Stimulated activated memory B cell treated with anti-CD40 and anti-IgM and Interleukin-4, amounts not matched to agents 10 μg/mL and 1 μg/mL and 100 μg/mL, for 72 hours (primary cell): ENCODE measurements around the gene OR2L2.
"Not testable (repeated sequence)": the region's sequence is repeated elsewhere in the genome, so short reads cannot be mapped to it uniquely, and the experiment has no call there.

ENCODE experiments used
- ATAC-seq: fragments of 150-1000 bp; cut with Tn5 transposase; 2 replicates; pipeline ENCODE4 v1.10.0; 2021
- H3K27ac Mint-ChIP-seq: one replicate; pipeline ENCODE4 v1.8.0; 2022; ENCODE audit warnings: mild to moderate bottlenecking, mixed read lengths
- H3K27me3 Mint-ChIP-seq: one replicate; pipeline ENCODE4 v1.8.0; 2022; ENCODE audit warnings: mixed read lengths
- H3K36me3 Mint-ChIP-seq: one replicate; pipeline ENCODE4 v1.8.0; 2022; ENCODE audit warnings: mixed read lengths
- H3K4me1 Mint-ChIP-seq: one replicate; pipeline ENCODE4 v1.8.0; 2022; ENCODE audit warnings: mixed read lengths
- H3K4me3 Mint-ChIP-seq: one replicate; pipeline ENCODE4 v1.8.0; 2022; ENCODE audit warnings: mild to moderate bottlenecking, moderate library complexity, mixed read lengths
- H3K9me3 Mint-ChIP-seq: one replicate; pipeline ENCODE4 v1.8.0; 2022; ENCODE audit warnings: mixed read lengths

The OR2L2 gene, protein sequence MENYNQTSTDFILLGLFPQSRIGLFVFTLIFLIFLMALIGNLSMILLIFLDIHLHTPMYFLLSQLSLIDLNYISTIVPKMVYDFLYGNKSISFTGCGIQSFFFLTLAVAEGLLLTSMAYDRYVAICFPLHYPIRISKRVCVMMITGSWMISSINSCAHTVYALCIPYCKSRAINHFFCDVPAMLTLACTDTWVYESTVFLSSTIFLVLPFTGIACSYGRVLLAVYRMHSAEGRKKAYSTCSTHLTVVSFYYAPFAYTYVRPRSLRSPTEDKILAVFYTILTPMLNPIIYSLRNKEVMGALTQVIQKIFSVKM

DNA sequence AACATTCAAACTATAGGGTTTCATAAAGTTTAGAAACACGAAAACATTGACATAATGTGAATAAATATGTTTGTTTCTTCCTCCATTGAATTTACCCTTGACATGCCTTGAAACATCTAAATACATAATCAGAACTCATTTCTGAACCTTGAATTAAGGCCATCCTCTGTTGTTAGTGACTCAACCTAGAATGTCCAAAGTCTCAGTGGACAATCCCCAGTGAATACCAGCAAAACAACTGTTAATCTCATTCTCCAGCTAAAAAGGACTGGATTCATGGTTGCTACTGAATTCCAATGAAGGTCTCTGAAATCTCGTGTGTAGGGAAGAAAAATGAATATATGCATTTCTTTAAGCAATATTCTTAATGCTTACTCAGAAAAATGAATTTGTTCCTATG is at the start of gene OR2L2:
Gene OR2L2, plus strand, starts transcription at position 301 of the 400 bp plus-strand sequence. CDS start 8,198 bp downstream, outside the sequence.
- H3K9me3 Mint-ChIP-seq: peaks cover 10% of the 10 kb centered on the region

DNA sequence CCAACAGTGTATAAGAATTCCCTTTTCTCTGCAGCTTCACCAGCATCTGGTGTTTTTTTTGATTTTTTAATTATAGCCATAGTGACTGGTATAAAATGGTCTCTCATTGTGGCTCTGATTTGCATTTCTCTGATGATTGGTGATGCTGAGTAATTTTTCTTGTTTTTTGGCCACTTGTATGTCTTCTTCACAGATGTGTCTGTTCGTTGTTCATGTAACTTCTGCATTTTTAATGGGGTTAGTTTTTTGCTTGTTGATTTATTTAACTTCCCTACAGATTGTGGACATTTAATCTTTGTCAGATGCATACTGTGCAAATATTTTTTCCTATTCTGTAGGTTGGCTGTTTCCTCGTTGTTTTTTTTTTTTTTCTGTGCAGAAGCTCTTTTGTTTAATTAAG is 36.9 kb upstream of the OR2L2 start:
- no peak for ATAC-seq
- no peaks in the 10 kb centered on the region for H3K27me3 Mint-ChIP-seq
- H3K9me3 Mint-ChIP-seq: peaks cover 3% of the 10 kb centered on the region
- no peaks in the 10 kb centered on the region for H3K4me1 Mint-ChIP-seq
- no peak overlapping the region for H3K4me3 Mint-ChIP-seq
- H3K27ac Mint-ChIP-seq: no peak overlapping the region
- H3K36me3 Mint-ChIP-seq: no peaks in the 10 kb centered on the region

More for the DNA sequence above, at the start of gene OR2L2:
- no peak for ATAC-seq
- Mint-ChIP-seq H3K36me3 (no peaks in the 10 kb centered on the region), H3K4me1 (no peaks in the 10 kb centered on the region), H3K27me3 (no peaks in the 10 kb centered on the region), H3K27ac (no peak within 1 kb of the TSS), H3K4me3 (no peak within 1 kb of the TSS)

DNA sequence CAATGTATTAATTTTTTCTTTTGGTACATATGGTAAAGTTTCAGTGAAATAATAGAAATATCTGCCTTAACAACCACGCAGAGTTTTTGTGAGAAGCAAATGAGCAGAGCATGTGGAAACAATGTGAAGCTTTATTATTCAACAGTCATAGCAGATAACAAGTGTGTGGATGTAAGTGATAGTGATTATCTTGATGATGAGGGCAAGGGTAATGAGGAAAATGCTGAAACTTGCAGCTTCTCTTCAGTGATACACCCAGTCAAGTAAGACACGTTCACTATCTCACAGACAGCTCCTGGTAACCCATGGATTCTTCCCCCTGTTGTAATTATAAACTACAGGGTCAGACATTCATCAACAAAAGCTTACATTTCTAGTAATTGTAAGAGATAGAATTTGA is 31.1 kb upstream of the OR2L2 start:
- no peak for ATAC-seq
- H3K27ac Mint-ChIP-seq: no peak overlapping the region
- peaks cover 3% of the 10 kb centered on the region for H3K9me3 Mint-ChIP-seq
- H3K27me3 Mint-ChIP-seq: no peaks in the 10 kb centered on the region
- no peaks in the 10 kb centered on the region for H3K4me1 Mint-ChIP-seq
- no peaks in the 10 kb centered on the region for H3K36me3 Mint-ChIP-seq
- no peak overlapping the region for H3K4me3 Mint-ChIP-seq

DNA sequence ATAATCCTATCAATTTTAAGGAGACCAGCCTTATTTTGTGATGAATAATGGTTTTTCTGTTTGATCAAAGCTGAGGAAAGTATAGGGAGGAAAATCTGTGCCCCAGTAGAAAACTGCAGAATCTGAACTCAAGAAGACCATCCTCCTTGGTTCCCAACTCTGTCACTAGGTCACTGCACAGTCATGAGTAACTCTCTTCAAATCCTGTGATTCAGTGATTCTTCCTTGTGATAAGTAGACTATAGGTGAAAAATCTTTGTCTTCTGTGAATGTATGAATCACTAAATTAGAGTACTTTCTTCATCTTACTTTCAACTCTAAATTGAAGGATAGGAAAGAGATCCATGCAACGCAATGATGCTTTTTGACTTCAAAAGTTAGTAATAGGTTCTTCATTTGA is 29.7 kb upstream of the OR2L2 start:
- Mint-ChIP-seq H3K36me3 (no peaks in the 10 kb centered on the region), H3K9me3 (peaks cover 3% of the 10 kb centered on the region), H3K27me3 (no peaks in the 10 kb centered on the region), H3K4me3 (no peak overlapping the region), H3K27ac (no peak overlapping the region), H3K4me1 (no peaks in the 10 kb centered on the region)
- ATAC-seq: no peak

DNA sequence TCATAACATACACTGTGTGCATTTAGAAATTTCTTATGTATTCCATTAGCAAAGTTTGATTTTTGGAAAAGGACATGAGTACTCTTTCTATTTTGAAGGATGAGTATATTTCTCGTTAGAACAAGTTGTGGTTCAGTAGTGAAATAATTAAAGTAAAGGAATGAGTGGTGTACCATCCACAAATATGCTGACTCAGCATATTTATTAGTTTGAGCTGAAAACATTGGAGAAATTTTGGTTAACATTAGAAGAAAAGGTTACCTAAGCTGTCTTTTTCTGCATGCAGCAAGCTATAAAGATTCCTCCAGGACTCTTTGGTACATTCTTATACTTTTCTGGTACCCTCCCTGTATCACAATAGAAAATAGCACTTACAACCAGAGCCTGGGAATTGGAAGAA is 22.1 kb upstream of the OR2L2 start:
- ATAC-seq: no peak
- peaks cover 24% of the 10 kb centered on the region for H3K9me3 Mint-ChIP-seq

DNA sequence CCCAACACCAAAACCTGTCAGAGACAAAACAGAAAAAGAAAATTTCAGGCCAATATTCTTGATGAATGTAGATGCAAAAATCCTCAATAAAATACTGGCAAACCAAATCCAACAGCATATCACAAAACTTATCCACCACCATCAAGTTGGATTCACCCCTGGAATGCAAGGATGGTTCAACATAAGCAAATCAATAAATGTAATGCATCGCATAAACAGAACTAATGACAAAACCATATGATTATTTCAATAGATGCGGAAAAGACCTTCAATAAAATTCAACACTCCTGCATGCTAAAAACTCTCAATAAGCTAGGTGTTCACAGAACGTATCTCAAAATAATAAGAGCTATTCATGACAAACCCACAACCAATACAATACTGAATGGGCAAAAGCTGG is 20.2 kb upstream of the OR2L2 start:
- H3K36me3 Mint-ChIP-seq: no peaks in the 10 kb centered on the region
- H3K4me3 Mint-ChIP-seq: no peak overlapping the region
- H3K9me3 Mint-ChIP-seq: peaks cover 21% of the 10 kb centered on the region
- H3K4me1 Mint-ChIP-seq: no peaks in the 10 kb centered on the region
- no peak overlapping the region for H3K27ac Mint-ChIP-seq
- no peak for ATAC-seq
- H3K27me3 Mint-ChIP-seq: no peaks in the 10 kb centered on the region

More for the DNA sequence above, 22.1 kb upstream of the OR2L2 start:
- no peaks in the 10 kb centered on the region for H3K27me3 Mint-ChIP-seq
- H3K36me3 Mint-ChIP-seq: no peaks in the 10 kb centered on the region
- H3K4me3 Mint-ChIP-seq: no peak overlapping the region
- no peak overlapping the region for H3K27ac Mint-ChIP-seq
- no peaks in the 10 kb centered on the region for H3K4me1 Mint-ChIP-seq

DNA sequence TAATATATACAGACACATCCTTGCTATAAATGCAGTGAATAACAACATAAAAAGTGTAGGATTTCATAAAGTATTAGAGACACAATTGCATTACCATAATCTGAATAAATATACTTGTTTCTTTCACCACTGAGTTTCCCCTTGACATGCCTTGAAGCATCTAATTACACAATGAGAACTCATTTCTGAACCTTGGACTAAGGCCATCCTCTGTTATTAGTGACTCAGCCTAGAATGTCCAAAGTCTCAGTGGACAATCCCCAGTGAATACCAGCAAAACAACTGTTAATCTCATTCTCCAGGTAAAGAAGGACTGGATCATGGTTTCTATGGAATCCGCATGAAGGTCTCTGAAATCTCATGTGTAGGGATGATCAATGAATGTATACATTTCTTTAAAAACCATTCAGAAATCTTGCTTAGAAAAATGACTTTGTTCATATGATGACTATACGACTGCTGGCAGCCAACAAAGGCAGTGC is 16.6 kb upstream of the OR2L2 start, which contains the start of gene OR2L5:
Gene OR2L5, plus strand, starts transcription at position 432 of the 482 bp plus-strand sequence. CDS start 8,288 bp downstream, outside the sequence.
- no peaks in the 10 kb centered on the region for H3K4me1 Mint-ChIP-seq

DNA sequence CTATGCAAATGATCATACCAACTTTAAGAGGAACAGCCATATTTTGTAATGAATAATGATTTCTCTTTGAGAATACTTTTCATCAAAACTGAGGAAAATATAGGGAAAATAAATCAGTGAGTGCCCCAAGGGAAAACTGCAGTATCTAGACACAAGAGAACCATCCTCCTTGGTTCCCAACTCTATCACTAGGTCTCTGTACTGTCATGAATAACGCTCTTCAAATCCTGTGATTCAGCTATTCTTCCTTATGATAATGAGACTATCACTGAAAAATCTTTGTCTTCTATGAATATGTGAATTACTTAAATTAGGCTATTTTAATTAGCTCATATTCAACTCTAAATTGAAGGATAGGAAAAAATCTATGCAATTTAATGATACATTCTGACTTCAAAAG is 14.1 kb upstream of the OR2L2 start:
- Mint-ChIP-seq H3K4me3 (no peak overlapping the region), H3K27me3 (no peaks in the 10 kb centered on the region), H3K27ac (no peak overlapping the region), H3K9me3 (peaks cover 4% of the 10 kb centered on the region), H3K36me3 (no peaks in the 10 kb centered on the region), H3K4me1 (no peaks in the 10 kb centered on the region)
- ATAC-seq: no peak

More for the DNA sequence above, 16.6 kb upstream of the OR2L2 start, which contains the start of gene OR2L5:
- H3K27me3 Mint-ChIP-seq: no peaks in the 10 kb centered on the region
- H3K36me3 Mint-ChIP-seq: no peaks in the 10 kb centered on the region
- H3K9me3 Mint-ChIP-seq: peaks cover 21% of the 10 kb centered on the region
- no peak within 1 kb of the TSS for H3K27ac Mint-ChIP-seq
- H3K4me3 Mint-ChIP-seq: no peak within 1 kb of the TSS
- no peak for ATAC-seq

DNA sequence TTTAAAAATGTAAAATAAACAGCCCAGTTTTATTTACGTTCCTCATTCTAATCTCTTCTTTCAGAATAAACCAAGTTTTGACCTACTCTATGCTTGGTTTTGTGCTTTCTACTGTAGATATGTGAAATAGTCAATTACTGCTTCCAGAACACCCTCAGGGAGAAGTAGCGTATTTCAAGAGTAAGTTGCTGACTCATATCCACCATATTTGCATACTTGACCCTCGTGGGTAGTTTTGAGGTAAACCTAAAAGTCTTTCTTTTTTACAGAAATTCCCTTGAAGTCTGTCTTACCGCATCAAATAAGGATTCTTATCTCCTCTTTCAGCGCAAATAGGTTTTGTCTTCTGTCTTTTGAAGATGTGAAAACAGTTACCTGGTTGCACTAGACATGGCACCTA is 15.3 kb downstream of the OR2L2 start:
- no peaks in the 10 kb centered on the region for H3K27me3 Mint-ChIP-seq

DNA sequence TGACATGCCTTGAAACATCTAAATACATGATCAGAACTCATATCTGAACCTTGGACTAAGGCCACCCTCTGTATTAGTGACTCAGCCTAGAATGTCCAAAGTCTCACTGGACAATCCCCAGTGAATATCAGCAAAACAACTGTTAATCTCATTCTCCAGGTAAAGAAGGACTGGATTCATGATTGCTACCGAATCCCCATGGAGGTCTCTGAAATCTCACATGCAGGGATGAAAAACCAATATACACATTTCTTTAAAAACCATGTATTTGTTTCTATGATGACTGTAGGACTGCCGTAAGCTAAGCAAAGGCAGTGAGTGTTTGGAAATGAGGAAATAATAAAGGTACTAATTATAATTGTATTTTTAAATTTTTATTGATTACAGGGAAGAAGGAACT is 16.7 kb downstream of the OR2L2 start, which contains the start of gene OR2L3:
Gene OR2L3, plus strand, starts transcription at position 301 of the 400 bp plus-strand sequence. CDS start 13,846 bp downstream, outside the sequence.
- no peak within 1 kb of the TSS for H3K27ac Mint-ChIP-seq
- no peaks in the 10 kb centered on the region for H3K36me3 Mint-ChIP-seq
- peaks cover 9% of the 10 kb centered on the region for H3K9me3 Mint-ChIP-seq
- no peak for ATAC-seq
- no peaks in the 10 kb centered on the region for H3K27me3 Mint-ChIP-seq
- H3K4me1 Mint-ChIP-seq: no peaks in the 10 kb centered on the region
- no peak within 1 kb of the TSS for H3K4me3 Mint-ChIP-seq

More for the DNA sequence above, 15.3 kb downstream of the OR2L2 start:
- Mint-ChIP-seq H3K4me3 (no peak overlapping the region), H3K27ac (no peak overlapping the region), H3K9me3 (peaks cover 14% of the 10 kb centered on the region), H3K4me1 (no peaks in the 10 kb centered on the region), H3K36me3 (no peaks in the 10 kb centered on the region)
- no peak for ATAC-seq

DNA sequence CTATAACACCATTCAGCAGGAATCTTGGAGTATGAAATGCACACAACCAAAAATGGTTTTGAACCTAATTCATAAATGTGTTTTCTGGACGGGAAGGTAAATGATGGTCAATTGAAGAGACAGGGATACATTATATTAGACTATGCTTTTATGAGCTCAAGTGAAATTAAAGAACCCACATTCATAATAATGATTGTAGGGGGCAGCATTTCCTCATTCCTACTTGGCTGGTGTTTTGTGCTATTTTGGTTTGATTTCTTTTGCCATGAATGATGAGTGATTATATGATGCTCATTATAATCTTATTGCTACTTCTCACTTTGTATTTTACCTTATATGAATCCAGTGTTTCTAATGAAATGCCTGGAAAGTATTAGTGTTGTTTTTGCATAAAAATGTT is 17.1 kb downstream of the OR2L2 start:
- H3K9me3 Mint-ChIP-seq: peaks cover 9% of the 10 kb centered on the region
- no peak overlapping the region for H3K4me3 Mint-ChIP-seq
- no peaks in the 10 kb centered on the region for H3K4me1 Mint-ChIP-seq
- no peak for ATAC-seq
- no peaks in the 10 kb centered on the region for H3K36me3 Mint-ChIP-seq
- no peak overlapping the region for H3K27ac Mint-ChIP-seq
- H3K27me3 Mint-ChIP-seq: no peaks in the 10 kb centered on the region

DNA sequence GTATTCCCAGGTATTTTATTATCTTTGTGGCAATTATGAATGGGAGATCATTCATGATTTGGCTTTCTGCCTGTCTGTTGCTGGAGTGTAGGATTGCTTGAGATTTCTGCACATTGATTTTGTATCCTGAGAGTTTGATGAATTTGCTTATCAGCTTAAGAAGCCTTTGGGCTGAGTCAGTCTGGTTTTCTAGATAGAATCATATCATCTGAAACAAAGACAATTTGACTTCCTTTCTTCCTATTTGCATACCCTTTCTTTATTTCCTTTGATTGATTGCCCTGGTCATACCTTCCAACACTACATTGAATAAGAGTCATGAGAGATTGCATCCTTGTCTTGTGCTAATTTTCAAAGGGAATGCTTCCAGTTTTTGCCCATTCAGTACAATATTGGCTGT is 24.8 kb downstream of the OR2L2 start:
- Mint-ChIP-seq H3K4me1 (no peaks in the 10 kb centered on the region), H3K36me3 (no peaks in the 10 kb centered on the region), H3K27ac (no peak overlapping the region), H3K27me3 (no peaks in the 10 kb centered on the region), H3K4me3 (no peak overlapping the region), H3K9me3 (peaks cover 6% of the 10 kb centered on the region)
- ATAC-seq: no peak

DNA sequence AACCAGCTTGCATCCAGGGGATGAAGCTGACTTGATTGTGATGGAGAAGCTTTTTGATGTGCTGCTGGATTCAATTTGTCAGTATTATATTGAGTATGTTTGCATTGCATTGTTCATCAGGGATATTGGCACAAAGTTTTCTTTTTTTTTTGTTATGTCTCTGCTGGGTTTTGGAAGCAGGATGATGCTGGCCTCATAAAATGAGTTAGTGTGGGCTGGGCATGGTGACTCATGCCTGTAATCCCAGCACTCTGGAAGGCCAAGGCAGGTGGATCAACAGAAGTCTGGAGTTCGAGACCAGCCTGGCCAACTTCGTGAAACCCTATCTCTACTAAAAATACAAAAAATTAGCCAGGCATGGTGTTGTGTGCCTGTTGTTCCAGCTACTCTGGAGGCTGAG is 25.4 kb downstream of the OR2L2 start:
- peaks cover 6% of the 10 kb centered on the region for H3K9me3 Mint-ChIP-seq
- no peak for ATAC-seq
- H3K27me3 Mint-ChIP-seq: no peaks in the 10 kb centered on the region
- no peaks in the 10 kb centered on the region for H3K36me3 Mint-ChIP-seq
- no peaks in the 10 kb centered on the region for H3K4me1 Mint-ChIP-seq
- no peak overlapping the region for H3K4me3 Mint-ChIP-seq
- no peak overlapping the region for H3K27ac Mint-ChIP-seq

DNA sequence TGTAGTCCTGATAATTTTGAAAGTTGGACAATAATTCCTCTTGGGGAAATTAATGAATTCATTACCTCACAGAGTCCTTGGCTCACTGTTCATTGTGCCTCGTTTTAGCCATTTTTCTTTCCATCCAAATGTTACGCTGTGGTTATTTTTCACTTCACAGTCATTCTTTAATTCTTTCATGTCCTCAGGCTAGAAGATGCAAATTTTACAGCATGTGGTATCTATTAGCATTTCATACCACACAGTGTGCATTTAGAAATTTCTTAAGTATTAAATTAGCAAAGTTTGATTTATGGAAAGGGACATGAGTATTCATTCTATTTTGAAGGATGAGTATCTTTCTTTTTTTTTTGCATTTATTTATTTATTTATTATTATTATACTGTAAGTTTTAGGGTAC is 35.2 kb downstream of the OR2L2 start:
- Mint-ChIP-seq H3K4me3 (no peak overlapping the region), H3K4me1 (no peaks in the 10 kb centered on the region), H3K36me3 (no peaks in the 10 kb centered on the region), H3K27ac (no peak overlapping the region), H3K9me3 (peaks cover 3% of the 10 kb centered on the region), H3K27me3 (peaks cover 11% of the 10 kb centered on the region)
- no peak for ATAC-seq

DNA sequence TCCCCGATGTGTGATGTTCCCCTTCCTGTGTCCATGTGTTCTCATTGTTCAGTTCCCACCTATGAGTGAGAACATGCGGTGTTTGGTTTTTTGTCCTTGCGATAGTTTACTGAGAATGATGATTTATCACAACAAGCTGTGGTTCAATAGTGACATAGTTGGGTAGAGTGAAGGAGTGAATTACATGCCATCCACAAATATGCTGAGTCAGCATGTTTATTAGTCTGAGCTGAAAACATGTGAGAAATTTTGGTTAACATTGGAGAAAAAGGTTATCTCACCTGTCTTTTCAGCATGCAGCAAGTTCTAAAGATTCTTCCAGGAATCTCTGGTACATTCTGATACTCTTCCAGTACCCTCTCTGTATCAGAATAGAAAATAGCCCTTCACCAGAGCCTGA is 35.7 kb downstream of the OR2L2 start:
- Mint-ChIP-seq H3K9me3 (peaks cover 5% of the 10 kb centered on the region), H3K4me3 (no peak overlapping the region), H3K36me3 (no peaks in the 10 kb centered on the region), H3K27me3 (peaks cover 11% of the 10 kb centered on the region), H3K4me1 (no peaks in the 10 kb centered on the region), H3K27ac (no peak overlapping the region)
- ATAC-seq: no peak

DNA sequence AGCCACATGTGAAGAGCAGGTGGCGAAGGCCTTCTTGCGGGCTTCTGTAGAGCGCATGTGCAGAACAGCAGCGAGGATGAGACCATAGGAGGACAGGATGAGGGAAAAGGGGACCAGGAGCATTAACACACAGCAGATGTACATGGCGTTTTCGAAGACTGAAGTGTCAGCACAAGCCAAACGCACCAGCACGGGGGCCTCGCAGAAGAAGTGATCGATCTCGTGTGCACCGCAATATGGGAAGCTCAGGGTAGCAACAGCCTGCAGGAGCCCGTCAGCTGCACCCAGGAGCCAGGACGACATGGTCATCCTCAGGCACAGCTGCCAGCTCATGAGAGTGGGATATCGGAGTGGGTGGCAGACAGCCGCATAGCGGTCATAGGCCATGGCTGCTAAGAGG is 54.0 kb downstream of the OR2L2 start:
- H3K27ac Mint-ChIP-seq, H3K4me3 Mint-ChIP-seq, H3K4me1 Mint-ChIP-seq, H3K9me3 Mint-ChIP-seq, H3K27me3 Mint-ChIP-seq, H3K36me3 Mint-ChIP-seq: not testable (repeated sequence)
- ATAC-seq: peak; percentile 12
